Raji (cell line): Measurements from ENCODE around the gene OTOS.

ENCODE experiments used
- POLR2A ChIP-seq: IDR thresholded peaks from 2 replicates; pipeline ENCODE4 v1.6.1; 2011; ENCODE audit warnings: low read depth, low read length, control low read depth; ENCODE audit not compliant: insufficient read depth

Gene OTOS

GRCh38 chr2:240127191-240127750 is 13.2 kb downstream of the OTOS start:
- TF ChIP-seq POLR2A, result no peak

DNA sequence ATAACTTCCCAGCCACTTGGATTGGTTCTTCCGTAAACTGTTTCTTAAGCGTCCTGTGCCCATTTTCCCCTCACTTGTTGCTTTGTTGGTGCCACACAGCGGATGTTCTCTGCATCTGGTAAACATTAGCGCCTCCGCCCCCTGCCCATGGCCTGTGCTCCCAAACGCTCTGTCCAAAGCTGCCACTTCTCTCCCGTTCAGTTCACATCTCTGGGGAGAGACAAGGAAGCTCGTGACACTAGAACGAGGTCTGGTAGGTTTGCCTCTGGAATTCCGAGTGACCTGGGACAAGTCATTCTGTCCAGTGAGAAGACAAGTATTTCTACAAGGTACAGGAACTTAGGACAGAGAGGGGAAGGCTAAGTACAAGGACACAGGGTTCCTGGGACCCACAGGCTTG is 13.7 kb downstream of the OTOS start:
- no peak for TF ChIP-seq POLR2A

DNA sequence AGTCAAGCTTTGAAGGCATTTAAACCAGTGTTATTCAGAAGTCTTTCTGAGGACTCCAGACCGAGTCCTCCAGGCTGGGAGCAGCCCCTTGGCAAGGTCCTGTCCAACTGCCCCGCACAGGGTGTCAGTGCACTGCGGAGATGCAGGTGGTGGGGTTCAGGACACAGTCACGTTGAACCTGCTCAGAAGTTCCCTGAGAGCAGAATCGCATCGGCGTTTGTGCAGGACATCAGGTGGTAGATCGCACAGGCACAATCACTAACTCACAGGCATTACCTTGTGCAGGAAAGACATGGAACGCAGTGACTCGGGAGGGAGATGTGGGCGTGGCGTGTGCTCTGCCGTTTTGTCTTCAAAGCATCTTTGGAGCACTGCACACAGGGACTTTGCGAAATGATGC is 14.7 kb downstream of the OTOS start:
- no peak for TF ChIP-seq POLR2A

GRCh38 chr2:240124651-240125030 is 15.8 kb downstream of the OTOS start:
- TF ChIP-seq POLR2A, result no peak

GRCh38 chr2:240123821-240124650 is 16.4 kb downstream of the OTOS start:
- no peak for TF ChIP-seq POLR2A

DNA sequence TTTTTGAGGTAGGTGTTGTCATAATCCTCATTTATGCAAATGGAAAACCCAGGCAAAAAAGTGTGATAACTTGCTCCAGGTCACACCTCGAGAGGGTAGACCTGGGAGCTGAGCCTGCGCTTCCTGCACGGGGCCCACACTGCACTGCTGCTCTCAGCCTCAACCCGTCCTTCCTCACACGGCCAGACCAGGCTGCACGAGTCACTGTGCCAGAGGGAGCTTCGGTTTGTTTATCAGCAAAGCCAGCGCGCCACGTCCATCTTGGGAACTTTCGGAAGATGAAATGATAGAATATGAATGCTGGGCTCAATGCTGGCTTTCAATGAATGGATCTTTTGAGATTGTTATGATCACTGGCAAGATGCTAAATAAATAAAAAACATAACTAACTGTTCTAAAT is 18.8 kb downstream of the OTOS start:
- TF ChIP-seq POLR2A, result no peak

DNA sequence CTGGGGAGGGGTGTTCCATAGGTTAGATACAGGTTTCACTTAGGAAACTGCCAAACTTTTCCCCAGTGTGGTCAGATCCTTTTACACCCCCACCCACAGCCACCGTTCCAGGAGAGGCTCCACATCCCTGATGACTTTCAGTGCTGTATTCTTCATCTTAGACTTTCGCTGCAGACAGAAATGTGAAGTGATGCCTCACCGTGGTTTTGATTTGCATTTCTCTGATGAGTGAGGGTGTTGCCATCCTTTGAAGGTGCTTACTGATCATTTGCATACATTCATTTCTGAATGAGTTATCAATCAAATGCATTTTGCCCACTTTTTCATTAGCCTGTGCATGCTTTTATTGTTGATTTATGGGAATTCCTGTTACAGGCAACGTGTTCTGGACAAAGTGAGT is 19.3 kb downstream of the OTOS start:
- TF ChIP-seq POLR2A, result no peak

GRCh38 chr2:240114233-240114632 is 26.2 kb downstream of the OTOS start:
- no peak for TF ChIP-seq POLR2A

GRCh38 chr2:240112914-240113690 is 27.4 kb downstream of the OTOS start:
- TF ChIP-seq POLR2A, result no peak

- TF ChIP-seq POLR2A, result no peak
Measured at GRCh38 chr2:240111253-240111652, 29.2 kb downstream of the OTOS start.

DNA sequence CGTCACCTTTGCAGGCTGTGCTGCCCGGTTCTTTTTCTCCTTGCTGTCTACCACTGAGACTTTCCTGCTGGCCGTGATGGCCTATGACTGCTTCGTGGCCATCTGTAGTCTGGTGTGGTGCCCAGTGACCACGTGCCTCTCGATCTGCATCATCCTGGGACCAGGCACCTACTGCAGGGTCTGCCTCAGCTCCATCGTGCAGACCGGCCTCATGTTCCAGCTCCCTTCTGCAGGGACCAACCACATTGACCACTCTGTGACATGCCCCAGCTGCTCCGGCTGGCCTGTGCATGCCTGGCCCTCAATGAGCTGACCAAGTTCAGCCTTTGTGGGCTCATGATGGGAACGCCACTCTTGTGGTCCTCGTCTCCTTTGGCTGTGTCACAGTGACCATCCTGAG is 31.1 kb downstream of the OTOS start:
- no peak for TF ChIP-seq POLR2A

- no peak for TF ChIP-seq POLR2A
Measured at GRCh38 chr2:240107477-240107796, 33.0 kb downstream of the OTOS start.

DNA sequence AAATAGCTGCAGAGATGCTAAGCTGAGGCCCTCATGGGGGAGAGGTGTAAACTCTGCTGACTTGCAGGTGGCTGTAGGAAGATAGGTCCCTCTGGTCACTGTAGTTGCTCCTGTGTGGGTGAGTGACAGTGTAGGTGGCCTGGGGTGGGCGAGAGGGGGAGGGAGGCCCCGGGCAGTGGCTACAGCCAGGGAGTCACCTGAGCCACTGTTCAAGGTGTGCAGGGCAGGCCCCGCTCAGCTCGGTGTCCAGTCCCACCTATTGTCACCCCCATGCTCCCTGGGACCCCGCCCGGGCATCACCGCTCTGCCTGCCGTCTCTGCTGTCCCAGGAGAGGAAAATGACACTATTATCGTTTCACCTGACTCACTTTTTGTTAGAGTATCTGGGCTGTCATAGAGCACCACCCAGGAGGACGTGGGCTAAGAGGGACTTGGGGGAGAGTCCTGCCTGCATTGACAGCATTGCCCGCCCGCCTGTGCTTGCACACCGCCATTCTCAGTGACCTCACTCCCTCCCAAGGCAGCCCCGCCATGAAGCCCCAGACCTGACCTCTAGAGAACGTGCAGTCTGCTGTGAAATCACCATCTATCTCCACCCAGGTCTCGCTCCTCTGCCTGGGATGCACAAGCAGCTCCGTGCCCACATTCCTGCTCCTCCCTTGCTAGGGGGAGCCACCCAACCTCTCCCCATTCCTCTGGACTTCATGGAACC is 33.5 kb downstream of the OTOS start:
- TF ChIP-seq POLR2A, result no peak

- TF ChIP-seq POLR2A, result no peak
Measured at GRCh38 chr2:240105982-240106381, 34.5 kb downstream of the OTOS start.

DNA sequence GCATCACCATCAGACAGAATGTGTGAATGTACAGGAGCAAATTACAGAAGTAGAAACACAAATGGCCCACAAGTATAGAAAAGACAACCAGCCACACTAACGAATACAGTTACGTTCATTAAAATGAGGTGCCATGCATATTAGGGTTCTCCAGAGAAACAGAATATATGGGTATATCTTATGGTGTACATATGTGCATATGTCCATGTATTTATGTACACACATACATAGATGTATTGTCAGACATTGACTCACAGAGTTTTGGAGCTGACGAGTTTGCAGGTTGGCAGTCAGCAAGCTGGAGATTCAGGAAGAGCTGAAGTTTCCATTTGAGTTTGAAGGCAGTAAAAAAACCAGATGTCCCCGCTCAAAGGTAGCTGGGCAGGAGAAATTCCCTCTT is 37.3 kb downstream of the OTOS start:
- no peak for TF ChIP-seq POLR2A
